ENCODE data around the gene HTRA1. TPM values are rescaled to one million over a fixed set of nuclear protein-coding genes. Genes with fewer than 3 reads are reported as not detected.
A peak's percentile ranks its signal among the peaks of the same experiment; 100 is the strongest.

The HTRA1 gene
- total and polyA plus RNA-seq, 3 donors from 2014 or later: 21.3 to 105 (median 27.3) TPM

GRCh38 chr10:122521011-122521410, 59.7 kb downstream of the HTRA1 start:
- Histone ChIP-seq H3K27me3 (no peaks in the 10 kb centered on the region), H3K4me1 (no peaks in the 10 kb centered on the region), H3K9me3 (no peaks in the 10 kb centered on the region), H3K4me3 (no peak overlapping the region), H3K27ac (no peak overlapping the region), H3K36me3 (ENCODE audit: low read depth, missing control alignments) (no peaks in the 10 kb centered on the region)
- 50 to 56% methylated on average over 2 to 3 of the region's 3 CpGs for WGBS, 2 donors
- no peak for DNase-seq
- TF ChIP-seq POLR2A (IDR thresholded peaks at IDR 0.05) (no peak), CTCF (IDR thresholded peaks at IDR 0.05) (no peak)
- intact Hi-C loops (cut with DNase I; ENCODE audit: low total_unique reads): no loop called here

- 94 to 95% methylated on average over 3 of the region's 3 CpGs for WGBS, 2 donors
- no peak for DNase-seq
- Histone ChIP-seq H3K36me3 (ENCODE audit: low read depth, missing control alignments) (no peaks in the 10 kb centered on the region), H3K27me3 (no peaks in the 10 kb centered on the region), H3K27ac (no peak overlapping the region), H3K9me3 (no peaks in the 10 kb centered on the region), H3K4me3 (no peak overlapping the region), H3K4me1 (no peaks in the 10 kb centered on the region)
- intact Hi-C loops (cut with DNase I; ENCODE audit: low total_unique reads): no loop called here
- no peak for TF ChIP-seq POLR2A (IDR thresholded peaks at IDR 0.05)
- TF ChIP-seq CTCF (IDR thresholded peaks at IDR 0.05): no peak
Observed at GRCh38 chr10:122524811-122525210, 63.5 kb downstream of the HTRA1 start.

- Histone ChIP-seq H3K9me3 (no peaks in the 10 kb centered on the region), H3K4me1 (no peaks in the 10 kb centered on the region), H3K27me3 (no peaks in the 10 kb centered on the region), H3K4me3 (no peak overlapping the region), H3K36me3 (ENCODE audit: low read depth, missing control alignments) (no peaks in the 10 kb centered on the region), H3K27ac (no peak overlapping the region)
- 70 to 72% methylated on average over 6 of the region's 6 CpGs for WGBS, 2 donors
- no peak for DNase-seq
- TF ChIP-seq CTCF (IDR thresholded peaks at IDR 0.05) (peak in 1 of 3 experiments; percentile 12), POLR2A (IDR thresholded peaks at IDR 0.05) (no peak)
- intact Hi-C loops (cut with DNase I; ENCODE audit: low total_unique reads): no loop called here
Observed at GRCh38 chr10:122525788-122526187, 64.4 kb downstream of the HTRA1 start.

- Histone ChIP-seq H3K27me3 (no peaks in the 10 kb centered on the region), H3K4me1 (no peaks in the 10 kb centered on the region), H3K36me3 (ENCODE audit: low read depth, missing control alignments) (no peaks in the 10 kb centered on the region), H3K27ac (no peak overlapping the region), H3K4me3 (no peak overlapping the region), H3K9me3 (no peaks in the 10 kb centered on the region)
- DNase-seq: no peak
- intact Hi-C loops (cut with DNase I; ENCODE audit: low total_unique reads): no loop called here
- no peak for TF ChIP-seq CTCF (IDR thresholded peaks at IDR 0.05)
- TF ChIP-seq POLR2A (IDR thresholded peaks at IDR 0.05): no peak
- WGBS, 2 donors: 86% methylated on average over 5 of the region's 5 CpGs
Observed at GRCh38 chr10:122526892-122527291, 65.5 kb downstream of the HTRA1 start.

GRCh38 chr10:122530177-122530576, 68.8 kb downstream of the HTRA1 start:
- 77 to 85% methylated on average over 11 of the region's 11 CpGs for WGBS, 2 donors
- no peak overlapping the region for H3K4me3 ChIP-seq
- H3K27me3 ChIP-seq: no peaks in the 10 kb centered on the region
- DNase-seq: no peak
- no peak overlapping the region for H3K27ac ChIP-seq
- TF ChIP-seq CTCF (IDR thresholded peaks at IDR 0.05) (no peak), POLR2A (IDR thresholded peaks at IDR 0.05) (no peak)
- H3K9me3 ChIP-seq: no peaks in the 10 kb centered on the region
- no peaks in the 10 kb centered on the region for H3K4me1 ChIP-seq
- intact Hi-C loops (cut with DNase I; ENCODE audit: low total_unique reads): no loop called here
- no peaks in the 10 kb centered on the region for H3K36me3 ChIP-seq (ENCODE audit: low read depth, missing control alignments)

Data from testis (tissue), 3 donors.